Heart left ventricle (tissue), 13 donors: ENCODE measurements around the gene SLC22A4.

ENCODE experiments used
- CTCF ChIP-seq, 12 donors: fragments of 200-600 bp; sonication (generic) in 4 of 12; IDR thresholded peaks; one replicate each; pipeline versions ENCODE4 v1.5.0 to v1.8.0; 2018 to 2022; ENCODE audit warnings: antibody characterized with exemption in 12 of 12, mild to moderate bottlenecking in 5 of 12
- POLR2A ChIP-seq, 2 donors: fragments of 450-650 bp; IDR thresholded peaks; one replicate each; pipeline ENCODE4 v1.6.1; 2017; ENCODE audit warnings: antibody characterized with exemption in 2 of 2, mild to moderate bottlenecking in 2 of 2, moderate library complexity in 2 of 2
- donor health status: ischemic (EF 13 %, LVEDD 7.1; RV severe dilation, severe dysfunction).
- donor health status: DM: no; HTN: yes; CAD: no.
- donor health status: DM: no; HTN: no; CAD: no.
- donor health status: ischemic (EF 25% LVEDD 6.9; RV normal size, moderate dysfunction).
- donor health status: ischemic (EF 25% LVEDD 5.7; RV mildly dilated, moderate dysfunction).
- donor health status: ischemic (EF 35%, LVEDD 5.7; RV mildly dilated, moderate dysfunction).
- donor health status: nonischemic (EF 11% LVEDD 7.7; RV severe dilation, severe dysfunction).
- donor health status: DM: yes; HTN: yes; CAD: no.
- donor health status: PGD.
- donor health status: ischemic (EF 29% LVEDD 5.4; RV normal size, mild dysfunction).
- donor health status: nonischemic (EF 23%, LVEDD 6.1; RV moderate dilation, normal function).

- TF ChIP-seq CTCF (IDR thresholded peaks at IDR 0.05) (no peak), POLR2A (IDR thresholded peaks at IDR 0.05) (no peak)
Measured at GRCh38 chr5:132260714-132261551, 33.3 kb upstream of the SLC22A4 start.
